Fibroblast of upper back skin (primary cell): ENCODE measurements around the gene ACADM.
"Not testable (repeated sequence)": the region's sequence is repeated elsewhere in the genome, so short reads cannot be mapped to it uniquely, and the experiment has no call there.

Experiments used
- DNase-seq: peaks from one replicate; pipeline ENCODE4 v3.0.0-alpha.2; 2013

ACADM gene

GRCh38 chr1:75796376-75797272, 72.1 kb downstream of the ACADM start, which contains the start of gene MSH4:
Gene MSH4 (plus strand): TSS chr1:75796882. CDS start chr1:75796986, 104 bp downstream.
- peak; percentile 12 for DNase-seq

- no peak for DNase-seq
Measured at GRCh38 chr1:75797273-75797588, 72.7 kb downstream of the ACADM start.

GRCh38 chr1:75797606-75798216, 73.2 kb downstream of the ACADM start:
- DNase-seq = no peak

- DNase-seq = not testable (repeated sequence)
Measured at GRCh38 chr1:75801480-75801879, 77.0 kb downstream of the ACADM start.

- no peak for DNase-seq
Measured at GRCh38 chr1:75808921-75809320, 84.4 kb downstream of the ACADM start.

GRCh38 chr1:75810113-75810512, 85.6 kb downstream of the ACADM start:
- DNase-seq = not testable (repeated sequence)

GRCh38 chr1:75811211-75811981, 86.9 kb downstream of the ACADM start:
- peak; percentile 76 for DNase-seq

- DNase-seq = no peak
Measured at GRCh38 chr1:75812065-75812464, 87.6 kb downstream of the ACADM start.
